Body of pancreas (tissue), 4 donors: ENCODE results near the gene UTP25. TPM values are rescaled to one million over a fixed set of nuclear protein-coding genes. Genes with fewer than 3 reads are reported as not detected.
"Not testable (repeated sequence)": the region's sequence is repeated elsewhere in the genome, so short reads cannot be mapped to it uniquely, and the experiment has no call there.

Experiments used
- ATAC-seq: fragments of 150-250 bp; one replicate; pipeline ENCODE4 v1.9.1; 2016
- DNase-seq, 4 donors: peaks; one replicate each; pipeline ENCODE4 v3.0.0-alpha.2; 2019
- H3K27ac ChIP-seq, 4 donors: fragments of 200-600 bp; sonication (generic); 1 replicate in 3 of 4; 2 replicates in 1 of 4; pipeline versions ENCODE4 v1.5.1 to v1.6.1; 2016 to 2019; ENCODE audit warnings: mild to moderate bottlenecking in 1 of 4, mixed read lengths in 1 of 4, moderate library complexity in 1 of 4
- H3K27me3 ChIP-seq, 2 donors: fragments of 200-600 bp; sonication (generic); one replicate each; pipeline ENCODE4 v1.6.0; 2016; ENCODE audit warnings: mild to moderate bottlenecking in 1 of 2
- H3K36me3 ChIP-seq, 2 donors: fragments of 200-600 bp; sonication (generic); replicated peaks in 1 of 2; 2 replicates each; pipeline ENCODE4 v1.5.1; 2016; ENCODE audit warnings: low read depth in 2 of 2; ENCODE audit not compliant: insufficient read depth in 1 of 2
- H3K4me1 ChIP-seq: fragments of 200-600 bp; sonication (generic); one replicate; pipeline ENCODE4 v1.6.0; 2016
- H3K4me3 ChIP-seq, 2 donors: fragments of 200-600 bp; sonication (generic); 1 replicate in 1 of 2; 2 replicates in 1 of 2; pipeline ENCODE4 v1.5.1; 2016 to 2019
- H3K9me3 ChIP-seq, 3 donors: fragments of 200-600 bp; sonication (generic); 1 replicate in 2 of 3; 2 replicates in 1 of 3; pipeline ENCODE4 v1.5.1; 2016
- CTCF ChIP-seq, 7 experiments: fragments of 450-650 bp in 4 of 7; fragments of 200-600 bp in 3 of 7; sonication (generic) in 3 of 7; IDR thresholded peaks; one replicate each; pipeline ENCODE4 v1.5.1; 2016 to 2019; ENCODE audit warnings: antibody characterized with exemption in 7 of 7
- POLR2A ChIP-seq, 3 donors: fragments of 450-650 bp; IDR thresholded peaks; one replicate each; pipeline ENCODE4 v1.6.1; 2016; ENCODE audit warnings: antibody characterized with exemption in 3 of 3, mild to moderate bottlenecking in 2 of 3
- WGBS, 2 donors: methylation state at CpG; one replicate each; pipeline ENCODE4 v1.1.5; 2017; 5-methylcytosine and 5-hydroxymethylcytosine counted together
- intact Hi-C: fragments of 100-400 bp; cut with DNase I; formaldehyde crosslinking; loops from one replicate; pipeline ENCODE4 v1.15.1; 2023
- total RNA-seq, 2 donors: library from RNA; depleted of rRNA; stranded (reverse); fragments of >200 nt; gene quantifications; one replicate each; pipeline ENCODE4 v1.1.0, GENCODE V29; 2016

Gene UTP25
- total RNA-seq, 2 donors from 2014 or later, result 2.0 to 5.7 TPM

GRCh38 chr1:209899948-209900347, 72.2 kb downstream of the UTP25 start:
- no peak for ATAC-seq
- Histone ChIP-seq H3K4me1 (no peaks in the 10 kb centered on the region), H3K36me3 (no peaks in the 10 kb centered on the region), H3K27ac (no peak overlapping the region), H3K4me3 (no peak overlapping the region), H3K27me3 (no peaks in the 10 kb centered on the region), H3K9me3 (no peaks in the 10 kb centered on the region)
- DNase-seq, result no peak
- WGBS, 2 donors, result 25 to 44% methylated on average over 3 of the region's 3 CpGs
- TF ChIP-seq POLR2A (IDR thresholded peaks at IDR 0.05), result no peak
- TF ChIP-seq CTCF (IDR thresholded peaks at IDR 0.05), result no peak
- intact Hi-C loops, result no loop called here

GRCh38 chr1:209900734-209901133, 73.0 kb downstream of the UTP25 start:
- ATAC-seq (no peak), DNase-seq (no peak)
- WGBS, 2 donors, result 96 to 97% methylated on average over 1 of the region's 1 CpG
- H3K4me3 ChIP-seq, result no peak overlapping the region
- H3K27ac ChIP-seq, result no peak overlapping the region
- H3K27me3 ChIP-seq, result no peaks in the 10 kb centered on the region
- H3K4me1 ChIP-seq, result no peaks in the 10 kb centered on the region
- TF ChIP-seq POLR2A (IDR thresholded peaks at IDR 0.05), result no peak
- no peak for TF ChIP-seq CTCF (IDR thresholded peaks at IDR 0.05)
- no peaks in the 10 kb centered on the region for H3K36me3 ChIP-seq
- H3K9me3 ChIP-seq, result no peaks in the 10 kb centered on the region
- intact Hi-C loops, result no loop called here

- Histone ChIP-seq H3K27ac (no peak overlapping the region), H3K36me3 (no peaks in the 10 kb centered on the region), H3K4me3 (no peak overlapping the region), H3K27me3 (no peaks in the 10 kb centered on the region), H3K4me1 (no peaks in the 10 kb centered on the region), H3K9me3 (no peaks in the 10 kb centered on the region)
- ATAC-seq (no peak), DNase-seq (no peak)
- intact Hi-C loops, result no loop called here
- no peak for TF ChIP-seq CTCF (IDR thresholded peaks at IDR 0.05)
- no peak for TF ChIP-seq POLR2A (IDR thresholded peaks at IDR 0.05)
- 91 to 92% methylated on average over 2 of the region's 2 CpGs for WGBS, 2 donors
Observed at GRCh38 chr1:209901211-209901610, 73.4 kb downstream of the UTP25 start.

GRCh38 chr1:209904774-209905173, 77.0 kb downstream of the UTP25 start:
- H3K27ac ChIP-seq, H3K36me3 ChIP-seq, DNase-seq, H3K4me3 ChIP-seq, H3K9me3 ChIP-seq, intact Hi-C loops, H3K4me1 ChIP-seq, H3K27me3 ChIP-seq, ATAC-seq: not testable (repeated sequence)
- WGBS, 2 donors, result 93% methylated on average over 1 of the region's 1 CpG; no CpG with 5 or more reads in 1 of the 2 donors

Other genes with a start within 250 kb of the UTP25 start
- gene CAMK1G, start 244.3 kb upstream of the UTP25 start, total RNA-seq, result under 1 TPM in 1 of 2 donors, not detected in 1; 0.33 TPM
- 1 to 10 TPM; 5.3 to 7.3 TPM for gene LAMB3, start 175.5 kb upstream of the UTP25 start, total RNA-seq
- gene G0S2, start 152.6 kb upstream of the UTP25 start, total RNA-seq, result 100 to 1,000 TPM in 1 of 2 donors, 10 to 100 TPM in 1; 59.9 to 221 TPM
- gene HSD11B1, start 123.1 kb upstream of the UTP25 start, total RNA-seq, result 1 to 10 TPM in 1 of 2 donors, under 1 TPM in 1; 0.66 to 3.6 TPM
- gene TRAF3IP3, start 71.9 kb upstream of the UTP25 start, total RNA-seq, result 1 to 10 TPM; 3.6 to 4.7 TPM
- 1 to 10 TPM in 1 of 2 donors, under 1 TPM in 1; 0.33 to 1.0 TPM for gene C1orf74, start 43.4 kb upstream of the UTP25 start, total RNA-seq
- gene IRF6, start 21.8 kb upstream of the UTP25 start, total RNA-seq, result 10 to 100 TPM; 13.2 to 20.0 TPM
- under 1 TPM in 1 of 2 donors, not detected in 1; 0.78 TPM for gene SYT14, start 110.2 kb downstream of the UTP25 start, total RNA-seq